WERI-Rb-1 (cell line): Measurements from ENCODE around the gene MINK1.

ENCODE experiments used
- DNase-seq: peaks from one replicate; pipeline ENCODE4 v3.0.0-alpha.2; 2020
- H3K27ac ChIP-seq: fragments of 250-450 bp; sonication (Bioruptor Pico); 2 replicates; pipeline ENCODE4 v1.5.1; 2020; ENCODE audit warnings: mild to moderate bottlenecking, moderate library complexity
- H3K27me3 ChIP-seq: fragments of 250-450 bp; sonication (Bioruptor Pico); 2 replicates; pipeline ENCODE4 v1.5.1; 2021; ENCODE audit warnings: mild to moderate bottlenecking, low read depth, moderate library complexity; ENCODE audit not compliant: insufficient read depth, severe bottlenecking
- H3K36me3 ChIP-seq: fragments of 250-450 bp; sonication (Bioruptor Pico); 2 replicates; pipeline ENCODE4 v1.5.1; 2020; ENCODE audit warnings: mild to moderate bottlenecking, moderate library complexity
- H3K4me3 ChIP-seq: 2 replicates; pipeline ENCODE4 v1.5.1; 2011; ENCODE audit warnings: low read depth, mild to moderate bottlenecking, control low read depth, low read length
- H3K9me3 ChIP-seq: fragments of 250-450 bp; sonication (Bioruptor Pico); 2 replicates; pipeline ENCODE4 v1.5.1; 2021; ENCODE audit warnings: mild to moderate bottlenecking, moderate library complexity; ENCODE audit not compliant: severe bottlenecking
- TF ChIP-seq, protein P1 (sequence below): IDR thresholded peaks from 2 replicates; pipeline ENCODE4 v1.5.1; 2011; ENCODE audit warnings: low read depth, mild to moderate bottlenecking, control low read depth, inconsistent platforms, low read length

MINK1 gene

DNA sequence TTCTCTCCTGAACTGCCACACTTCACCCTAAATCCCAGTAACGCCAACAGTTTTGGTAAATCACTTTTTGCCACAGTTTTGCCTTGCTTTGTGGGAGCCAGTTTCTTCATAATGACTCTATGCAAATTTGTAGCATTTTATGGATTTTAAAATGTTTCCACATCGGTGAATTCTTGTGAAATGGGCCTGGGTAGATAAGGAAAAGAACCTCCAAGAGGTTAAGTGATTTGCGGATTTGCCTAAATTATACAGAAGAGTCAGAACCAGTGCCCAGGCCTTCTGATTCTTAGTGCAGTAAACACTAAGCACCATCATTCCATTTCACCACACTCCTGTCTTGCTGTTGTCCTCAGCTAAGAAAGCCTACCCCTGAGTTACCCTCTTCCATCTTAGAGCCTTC lies 17.9 kb downstream of the MINK1 start:
- TF ChIP-seq, protein P1, sequence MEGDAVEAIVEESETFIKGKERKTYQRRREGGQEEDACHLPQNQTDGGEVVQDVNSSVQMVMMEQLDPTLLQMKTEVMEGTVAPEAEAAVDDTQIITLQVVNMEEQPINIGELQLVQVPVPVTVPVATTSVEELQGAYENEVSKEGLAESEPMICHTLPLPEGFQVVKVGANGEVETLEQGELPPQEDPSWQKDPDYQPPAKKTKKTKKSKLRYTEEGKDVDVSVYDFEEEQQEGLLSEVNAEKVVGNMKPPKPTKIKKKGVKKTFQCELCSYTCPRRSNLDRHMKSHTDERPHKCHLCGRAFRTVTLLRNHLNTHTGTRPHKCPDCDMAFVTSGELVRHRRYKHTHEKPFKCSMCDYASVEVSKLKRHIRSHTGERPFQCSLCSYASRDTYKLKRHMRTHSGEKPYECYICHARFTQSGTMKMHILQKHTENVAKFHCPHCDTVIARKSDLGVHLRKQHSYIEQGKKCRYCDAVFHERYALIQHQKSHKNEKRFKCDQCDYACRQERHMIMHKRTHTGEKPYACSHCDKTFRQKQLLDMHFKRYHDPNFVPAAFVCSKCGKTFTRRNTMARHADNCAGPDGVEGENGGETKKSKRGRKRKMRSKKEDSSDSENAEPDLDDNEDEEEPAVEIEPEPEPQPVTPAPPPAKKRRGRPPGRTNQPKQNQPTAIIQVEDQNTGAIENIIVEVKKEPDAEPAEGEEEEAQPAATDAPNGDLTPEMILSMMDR: no peak

DNA sequence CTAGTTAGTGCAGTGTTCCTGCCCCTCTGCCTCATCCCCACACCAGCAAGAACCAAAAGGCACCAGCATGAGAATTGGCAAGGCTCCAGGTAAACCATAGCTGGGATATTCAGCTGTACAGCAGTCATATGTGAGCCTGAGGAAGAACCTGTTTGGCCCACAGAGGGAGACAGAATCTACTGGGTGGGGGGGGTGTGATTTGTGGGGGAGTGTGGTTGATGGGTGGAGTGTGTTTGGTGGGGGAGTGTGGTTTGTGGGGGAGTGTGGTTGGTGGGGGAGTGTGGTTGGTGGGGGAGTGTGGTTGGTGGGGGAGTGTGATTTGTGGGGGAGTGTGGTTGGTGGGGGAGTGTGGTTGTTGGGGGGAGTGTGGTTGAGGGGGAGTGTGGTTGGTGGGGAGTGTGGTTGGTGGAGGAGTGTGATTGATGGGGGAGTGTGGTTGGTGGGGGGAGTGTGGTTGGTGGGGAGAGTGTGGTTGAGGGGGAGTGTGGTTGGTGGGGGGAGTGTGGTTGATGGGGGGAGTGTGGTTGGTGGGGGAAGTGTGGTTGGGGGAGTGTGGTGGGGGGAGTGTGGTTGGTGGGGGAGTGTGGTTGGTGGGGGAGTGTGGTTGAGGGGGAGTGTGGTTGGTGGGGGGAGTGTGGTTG lies 19.5 kb downstream of the MINK1 start:
- H3K27ac ChIP-seq: peak overlapping the region; percentile 42; the same call in 1 of the 2 replicates
- H3K9me3 ChIP-seq: no peaks in the 10 kb centered on the region
- DNase-seq: no peak
- TF ChIP-seq, protein P1: no peak
- no peaks in the 10 kb centered on the region for H3K27me3 ChIP-seq
- H3K4me3 ChIP-seq: no peak overlapping the region
- peaks cover 53% of the 10 kb centered on the region for H3K36me3 ChIP-seq

More for the DNA sequence above, 17.9 kb downstream of the MINK1 start:
- H3K36me3 ChIP-seq: peaks cover 58% of the 10 kb centered on the region
- no peaks in the 10 kb centered on the region for H3K9me3 ChIP-seq
- peak overlapping the region; percentile 1 for H3K27ac ChIP-seq
- H3K27me3 ChIP-seq: no peaks in the 10 kb centered on the region
- no peak overlapping the region for H3K4me3 ChIP-seq
- no peak for DNase-seq

DNA sequence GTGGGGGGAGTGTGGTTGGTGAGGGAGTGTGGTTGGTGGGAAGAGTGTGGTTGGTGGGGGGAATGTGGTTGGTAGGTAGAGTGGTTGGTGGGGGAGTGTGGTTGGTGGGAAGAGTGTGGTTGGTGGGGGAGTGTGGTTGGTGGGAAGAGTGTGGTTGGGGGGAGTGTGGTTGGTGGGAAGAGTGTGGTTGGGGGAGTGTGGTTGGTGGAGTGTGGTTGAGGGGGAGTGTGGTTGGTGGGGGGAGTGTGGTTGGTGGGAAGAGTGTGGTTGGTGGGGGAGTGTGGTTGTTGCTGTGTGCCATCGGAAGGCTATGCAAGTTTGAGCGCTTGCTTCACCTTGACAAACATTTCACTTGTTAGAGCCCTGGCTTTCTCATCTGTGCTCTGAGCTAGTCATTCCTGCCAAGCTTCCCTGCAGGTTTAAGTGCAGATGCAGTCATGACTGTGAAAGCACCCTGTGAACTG lies 20.1 kb downstream of the MINK1 start:
- H3K27ac ChIP-seq: peak overlapping the region; percentile 86
- no peak overlapping the region for H3K4me3 ChIP-seq
- no peak for DNase-seq

DNA sequence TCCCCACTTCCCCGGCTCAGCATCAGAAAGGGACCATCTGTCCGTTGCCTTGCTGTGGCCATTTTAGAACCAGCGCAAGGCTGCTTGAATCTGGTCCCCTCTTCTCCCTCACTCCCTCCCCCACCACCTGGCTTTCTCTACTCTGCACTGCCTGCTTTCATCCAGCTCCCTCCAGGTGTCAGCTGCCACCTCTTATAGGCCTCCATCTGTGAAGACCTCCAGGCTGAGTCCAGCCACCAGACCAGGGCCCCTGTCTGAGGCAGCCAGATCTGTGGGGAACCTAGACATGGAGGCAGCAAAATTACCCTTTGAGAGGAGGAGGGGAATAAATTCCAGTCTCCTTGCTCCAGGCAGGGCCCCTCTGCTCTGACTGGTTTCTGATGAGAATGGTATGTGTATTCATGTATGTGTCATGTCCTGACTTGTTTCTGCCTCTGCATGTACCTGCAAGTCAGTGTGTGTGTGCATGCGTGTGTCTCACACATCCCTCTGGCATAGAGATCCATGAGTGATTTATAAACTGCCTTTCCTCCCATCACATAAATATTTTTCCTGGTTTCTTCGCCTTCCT lies 21.1 kb downstream of the MINK1 start:
- DNase-seq: peak; percentile 89
- Histone ChIP-seq H3K27ac (peak overlapping the region; percentile 86), H3K9me3 (no peaks in the 10 kb centered on the region), H3K4me3 (no peak overlapping the region), H3K27me3 (no peaks in the 10 kb centered on the region), H3K36me3 (peaks cover 50% of the 10 kb centered on the region)
- TF ChIP-seq, protein P1: 0 out of 2 replicates have a peak, but pooled peaks have one; percentile 2

More for the DNA sequence above, 20.1 kb downstream of the MINK1 start:
- TF ChIP-seq, protein P1: no peak
- H3K9me3 ChIP-seq: no peaks in the 10 kb centered on the region
- H3K36me3 ChIP-seq: peaks cover 50% of the 10 kb centered on the region
- no peaks in the 10 kb centered on the region for H3K27me3 ChIP-seq

DNA sequence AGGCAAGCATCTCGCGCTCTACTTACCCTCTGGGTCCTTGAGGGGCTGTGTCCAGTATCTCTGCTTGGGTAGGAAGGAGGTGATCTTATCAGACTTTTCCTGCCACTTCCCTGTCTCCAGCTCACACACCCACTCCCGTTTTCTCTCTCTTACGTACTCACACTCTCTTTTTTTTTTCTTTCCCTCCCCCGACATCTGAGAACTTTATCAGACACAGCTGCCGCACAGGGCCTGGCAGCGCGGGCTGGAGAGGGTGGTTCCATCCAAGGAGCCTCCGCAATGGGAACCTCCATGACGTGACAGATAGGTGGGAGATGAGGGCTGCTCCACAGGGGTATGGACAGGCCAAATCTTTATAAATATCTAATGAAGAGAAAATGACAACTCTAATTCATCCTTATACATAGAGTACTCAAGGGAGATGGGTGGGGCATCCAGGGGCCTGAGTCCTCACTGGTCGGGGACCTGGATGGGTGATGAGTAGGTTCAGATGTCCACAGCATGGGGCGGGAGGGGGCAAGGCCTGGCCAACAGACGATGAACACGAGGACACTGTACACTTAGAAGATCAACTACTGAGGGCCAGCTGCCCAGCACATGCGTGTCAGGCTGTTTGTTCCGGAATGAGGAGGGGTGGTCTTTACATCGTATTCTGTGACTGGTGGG lies 23.3 kb downstream of the MINK1 start:
- no peaks in the 10 kb centered on the region for H3K9me3 ChIP-seq
- no peaks in the 10 kb centered on the region for H3K27me3 ChIP-seq
- H3K36me3 ChIP-seq: peaks cover 57% of the 10 kb centered on the region
- peak overlapping the region; percentile 3; the same call in 1 of the 2 replicates for H3K27ac ChIP-seq
- H3K4me3 ChIP-seq: no peak overlapping the region
- TF ChIP-seq, protein P1: no peak
- DNase-seq: no peak
